Measurements from ENCODE around the gene SYK. TPM values are rescaled to one million over a fixed set of nuclear protein-coding genes. Genes with fewer than 3 reads are reported as not detected.

Gene SYK
- total and polyA plus RNA-seq, 2 donors (not counting 1 experiment from before 2014, with no cell fraction given), result 60.3 to 242 TPM

DNA sequence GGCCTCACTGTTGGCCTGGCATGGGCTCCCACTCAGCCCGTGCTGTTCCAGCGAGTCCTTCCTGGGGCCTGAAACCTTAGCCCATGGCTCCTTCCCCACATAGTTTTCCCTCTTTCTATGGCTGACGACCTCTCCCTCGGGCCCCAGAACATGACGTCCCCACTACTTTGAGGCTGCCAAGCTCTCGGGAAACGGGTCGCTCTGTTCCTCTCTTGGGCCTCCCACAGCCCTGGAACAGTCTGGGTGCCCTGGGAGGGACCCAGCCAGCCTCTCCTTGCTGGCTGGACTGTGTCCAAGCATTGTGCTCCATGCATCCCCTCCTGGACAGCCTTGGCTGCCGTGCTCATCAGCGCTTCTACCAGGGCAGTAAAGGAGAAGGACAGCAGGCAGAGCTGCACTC is 118.3 kb downstream of the SYK start:
- no peaks in the 10 kb centered on the region for H3K79me2 ChIP-seq (ENCODE audit: control insufficient read depth, insufficient read depth, low read length)
- no peak overlapping the region for H3K4me3 ChIP-seq (ENCODE audit: control extremely low read depth in 1 of 5, extremely low read depth in 1 of 5, insufficient read depth in 1 of 5, low read depth in 2 of 5, low read length in 4 of 5)
- H3K4me2 ChIP-seq (replicated peaks; ENCODE audit: low read depth, low read length, poor library complexity, severe bottlenecking), result no peak overlapping the region
- no peak overlapping the region for H3K27ac Mint-ChIP-seq
- no peak overlapping the region for H3K4me3 Mint-ChIP-seq
- no peak overlapping the region for H2AFZ ChIP-seq (ENCODE audit: insufficient read depth, low read depth, low read length, poor library complexity, severe bottlenecking)
- ATAC-seq (ENCODE audit: low read depth) (no peak), DNase-seq (no peak)
- no peak overlapping the region for H3K27ac ChIP-seq (ENCODE audit: low read length in 2 of 2)
- ChIA-PET POLR2A (no interaction called here), CTCF (no interaction called here)
- WGBS (ENCODE audit: insufficient coverage), result 97% methylated on average over 10 of the region's 10 CpGs
- H3K36me3 ChIP-seq (replicated peaks in 1 of 2; ENCODE audit: control extremely low read depth in 1 of 2, control insufficient read depth in 1 of 2, extremely low read depth in 1 of 2, insufficient read depth in 2 of 2, low read length in 1 of 2), result no peaks in the 10 kb centered on the region
- H3K9me3 Mint-ChIP-seq (ENCODE audit: insufficient read depth), result no peaks in the 10 kb centered on the region
- no peak overlapping the region for H3K9ac ChIP-seq (ENCODE audit: low read length)
- TF ChIP-seq EZH2 (IDR thresholded peaks at IDR 0.05; ENCODE audit: borderline replicate concordance, insufficient read depth, low read depth, low read length, poor library complexity, severe bottlenecking), result no peak
- TF ChIP-seq, protein P1, sequence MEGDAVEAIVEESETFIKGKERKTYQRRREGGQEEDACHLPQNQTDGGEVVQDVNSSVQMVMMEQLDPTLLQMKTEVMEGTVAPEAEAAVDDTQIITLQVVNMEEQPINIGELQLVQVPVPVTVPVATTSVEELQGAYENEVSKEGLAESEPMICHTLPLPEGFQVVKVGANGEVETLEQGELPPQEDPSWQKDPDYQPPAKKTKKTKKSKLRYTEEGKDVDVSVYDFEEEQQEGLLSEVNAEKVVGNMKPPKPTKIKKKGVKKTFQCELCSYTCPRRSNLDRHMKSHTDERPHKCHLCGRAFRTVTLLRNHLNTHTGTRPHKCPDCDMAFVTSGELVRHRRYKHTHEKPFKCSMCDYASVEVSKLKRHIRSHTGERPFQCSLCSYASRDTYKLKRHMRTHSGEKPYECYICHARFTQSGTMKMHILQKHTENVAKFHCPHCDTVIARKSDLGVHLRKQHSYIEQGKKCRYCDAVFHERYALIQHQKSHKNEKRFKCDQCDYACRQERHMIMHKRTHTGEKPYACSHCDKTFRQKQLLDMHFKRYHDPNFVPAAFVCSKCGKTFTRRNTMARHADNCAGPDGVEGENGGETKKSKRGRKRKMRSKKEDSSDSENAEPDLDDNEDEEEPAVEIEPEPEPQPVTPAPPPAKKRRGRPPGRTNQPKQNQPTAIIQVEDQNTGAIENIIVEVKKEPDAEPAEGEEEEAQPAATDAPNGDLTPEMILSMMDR (IDR thresholded peaks at IDR 0.05), result no peak
- no peaks in the 10 kb centered on the region for H4K20me1 ChIP-seq (ENCODE audit: control insufficient read depth, insufficient read depth, low read length, poor library complexity, severe bottlenecking)
- H3K4me1 ChIP-seq (ENCODE audit: control insufficient read depth in 2 of 2, insufficient read depth in 2 of 2, low read length in 2 of 2), result peaks cover 12 to 14% of the 10 kb centered on the region in 2 donors
- no peaks in the 10 kb centered on the region for H3K9me3 ChIP-seq (ENCODE audit: control extremely low read depth in 1 of 3, control insufficient read depth in 2 of 3, insufficient read depth in 1 of 3, low read length in 2 of 3)
- peaks cover 4% of the 10 kb centered on the region for H3K27me3 Mint-ChIP-seq
- peaks cover 13% of the 10 kb centered on the region for H3K4me1 Mint-ChIP-seq
- peaks cover 0 to 3% (median 0%) of the 10 kb centered on the region in 4 experiments for H3K27me3 ChIP-seq (replicated peaks in 1 of 4; ENCODE audit: control extremely low read depth in 1 of 4, control insufficient read depth in 3 of 4, insufficient read depth in 4 of 4, low read length in 3 of 4)
- intact Hi-C loops (cut with micrococcal nuclease), result no loop called here

DNA sequence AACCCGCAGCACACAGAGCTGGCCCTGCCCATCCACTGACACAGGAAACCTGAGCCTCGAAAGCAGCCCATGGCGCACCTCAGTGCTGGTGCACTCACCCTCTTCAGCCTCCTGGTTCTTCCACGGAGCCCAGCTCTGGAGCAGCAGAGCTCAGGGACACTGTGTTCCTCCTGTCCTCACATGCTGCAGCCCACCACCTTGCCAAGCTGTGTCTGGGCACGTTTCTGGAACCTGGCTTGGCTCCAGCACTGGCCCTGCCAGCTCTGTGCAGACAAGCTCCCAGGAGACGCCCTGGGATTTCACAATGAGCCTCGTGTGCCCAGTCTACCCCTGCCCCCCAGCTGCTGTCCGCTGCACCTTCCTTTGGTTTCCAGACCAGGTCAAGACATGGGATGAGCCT is 119.5 kb downstream of the SYK start:
- Histone ChIP-seq H3K36me3 (replicated peaks in 1 of 2; ENCODE audit: control extremely low read depth in 1 of 2, control insufficient read depth in 1 of 2, extremely low read depth in 1 of 2, insufficient read depth in 2 of 2, low read length in 1 of 2) (no peaks in the 10 kb centered on the region), H3K4me3 (ENCODE audit: control extremely low read depth in 1 of 5, extremely low read depth in 1 of 5, insufficient read depth in 1 of 5, low read depth in 2 of 5, low read length in 4 of 5) (no peak overlapping the region), H3K4me2 (replicated peaks; ENCODE audit: low read depth, low read length, poor library complexity, severe bottlenecking) (no peak overlapping the region), H4K20me1 (ENCODE audit: control insufficient read depth, insufficient read depth, low read length, poor library complexity, severe bottlenecking) (no peaks in the 10 kb centered on the region), H3K27me3 (replicated peaks in 1 of 4; ENCODE audit: control extremely low read depth in 1 of 4, control insufficient read depth in 3 of 4, insufficient read depth in 4 of 4, low read length in 3 of 4) (peaks cover 0 to 3% (median 0%) of the 10 kb centered on the region in 4 experiments), H3K27ac (ENCODE audit: low read length in 2 of 2) (no peak overlapping the region), H3K9ac (ENCODE audit: low read length) (no peak overlapping the region), H3K79me2 (ENCODE audit: control insufficient read depth, insufficient read depth, low read length) (no peaks in the 10 kb centered on the region), H2AFZ (ENCODE audit: insufficient read depth, low read depth, low read length, poor library complexity, severe bottlenecking) (no peak overlapping the region), H3K4me1 (ENCODE audit: control insufficient read depth in 2 of 2, insufficient read depth in 2 of 2, low read length in 2 of 2) (peaks cover 12 to 14% of the 10 kb centered on the region in 2 donors), H3K9me3 (ENCODE audit: control extremely low read depth in 1 of 3, control insufficient read depth in 2 of 3, insufficient read depth in 1 of 3, low read length in 2 of 3) (no peaks in the 10 kb centered on the region)
- Mint-ChIP-seq H3K27me3 (peaks cover 12% of the 10 kb centered on the region), H3K4me3 (no peak overlapping the region), H3K27ac (no peak overlapping the region), H3K4me1 (peaks cover 12% of the 10 kb centered on the region), H3K9me3 (ENCODE audit: insufficient read depth) (no peaks in the 10 kb centered on the region)
- POLR2A ChIA-PET, result no interaction called here
- WGBS (ENCODE audit: insufficient coverage), result 75% methylated on average over 8 of the region's 8 CpGs
- no peak for TF ChIP-seq EZH2 (IDR thresholded peaks at IDR 0.05; ENCODE audit: borderline replicate concordance, insufficient read depth, low read depth, low read length, poor library complexity, severe bottlenecking)
- TF ChIP-seq, protein P1 (IDR thresholded peaks at IDR 0.05), result no peak
- ATAC-seq (ENCODE audit: low read depth) (no peak), DNase-seq (no peak)
- intact Hi-C loops (cut with micrococcal nuclease), result no loop called here
- CTCF ChIA-PET, result interaction anchor here (1.1 kb wide), 1 partner anchor 505 kb away, joined by 5 read pairs; no protein-coding TSS in a partner anchor

Measured in B cell (primary cell).